GM18499 (cell line): ENCODE data around the gene PCDH12.
"Not testable (repeated sequence)": the region's sequence is repeated elsewhere in the genome, so short reads cannot be mapped to it uniquely, and the experiment has no call there.

Source experiments
- ATAC-seq: cut with Tn5 transposase; IDR thresholded peaks from one replicate; pipeline ENCODE4 v1.9.1; 2021; ENCODE audit warnings: moderate number of reproducible peaks; ENCODE audit not compliant: insufficient read depth, unreplicated experiment

The PCDH12 gene

DNA sequence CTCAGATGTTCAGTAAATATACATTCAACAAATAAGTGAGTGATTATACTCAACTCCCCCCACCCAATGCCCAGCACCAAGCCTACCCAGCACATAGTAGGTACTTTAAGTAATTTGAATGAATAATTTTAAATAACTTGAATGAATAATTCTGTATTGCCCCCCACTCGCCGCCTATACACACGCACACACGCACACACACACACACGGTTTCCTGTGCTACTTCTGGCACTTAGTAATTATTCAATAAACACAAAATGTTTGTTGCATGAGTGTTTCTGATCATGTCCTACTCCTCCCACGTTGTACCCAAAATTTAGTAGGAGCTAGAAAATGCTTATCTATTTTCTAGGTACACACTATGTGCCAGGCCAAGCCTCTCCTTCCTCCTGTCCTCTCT is 16.2 kb downstream of the PCDH12 start:
- no peak for ATAC-seq

DNA sequence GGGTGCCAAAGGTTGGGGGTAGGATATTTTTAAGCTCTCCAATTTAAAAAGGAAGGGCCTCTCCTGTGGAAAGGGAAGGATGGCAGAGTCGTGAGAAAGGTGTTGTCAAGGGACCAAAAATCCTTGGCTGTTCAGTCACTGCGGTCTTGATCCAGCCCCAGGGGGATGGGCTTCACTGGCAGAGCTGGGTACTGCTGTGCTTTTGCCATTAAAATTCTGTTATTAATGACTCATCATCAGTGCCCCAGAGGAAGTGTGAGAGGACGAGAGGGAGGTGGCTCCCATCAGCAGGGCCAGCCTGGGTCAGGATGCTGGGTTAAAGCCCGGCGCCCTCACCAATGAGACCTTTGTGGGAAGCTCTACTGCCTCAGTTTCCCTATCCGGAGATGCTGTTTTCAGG is 16.7 kb downstream of the PCDH12 start:
- ATAC-seq = no peak

DNA sequence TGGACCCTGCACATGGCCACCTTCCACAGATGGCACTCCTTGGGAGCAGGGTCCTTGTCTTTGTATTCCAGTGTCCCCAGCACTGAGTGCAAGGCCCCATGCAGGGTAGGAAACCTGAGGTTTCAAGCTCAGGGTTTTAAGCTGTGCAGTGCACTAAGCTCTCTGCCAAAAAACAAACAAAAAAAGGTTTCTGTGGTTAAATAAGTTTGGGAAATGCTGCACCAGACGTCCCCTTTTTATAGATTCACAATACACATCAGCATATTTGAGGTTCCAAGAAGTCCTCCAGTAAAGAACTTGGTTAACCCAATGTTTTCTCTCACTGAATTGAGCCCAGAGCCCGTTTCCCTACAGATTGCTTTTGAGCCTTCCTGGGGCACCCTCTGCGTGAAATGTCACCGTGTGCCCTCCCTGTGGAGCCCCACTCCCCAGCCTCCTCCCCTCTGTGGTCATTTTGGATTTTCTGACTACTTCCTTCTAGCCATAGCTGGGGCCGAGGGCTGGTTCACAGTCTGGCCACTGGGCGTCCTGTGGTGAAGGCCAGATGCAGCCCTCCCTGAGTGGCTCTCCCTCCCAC is 17.2 kb downstream of the PCDH12 start:
- ATAC-seq = no peak

DNA sequence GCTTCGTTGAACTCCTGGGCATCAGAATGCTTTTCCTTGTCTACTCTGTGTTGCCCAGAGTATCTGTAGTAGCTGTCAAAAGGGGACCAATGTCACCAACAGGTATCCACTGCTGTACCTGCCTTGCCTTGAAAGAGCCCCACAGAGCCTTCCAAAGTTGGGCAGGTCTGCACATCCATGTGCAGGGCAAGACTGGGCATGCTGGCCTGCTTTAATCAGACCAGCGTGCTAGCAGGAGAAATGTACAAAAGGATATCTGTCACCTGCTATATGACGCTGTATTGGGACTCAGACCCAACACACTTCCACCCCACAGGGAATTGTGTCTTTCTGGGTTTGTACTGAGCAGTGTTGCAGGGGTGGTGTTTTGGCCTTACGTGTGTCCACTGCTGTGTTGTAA is 22.5 kb downstream of the PCDH12 start:
- no peak for ATAC-seq

DNA sequence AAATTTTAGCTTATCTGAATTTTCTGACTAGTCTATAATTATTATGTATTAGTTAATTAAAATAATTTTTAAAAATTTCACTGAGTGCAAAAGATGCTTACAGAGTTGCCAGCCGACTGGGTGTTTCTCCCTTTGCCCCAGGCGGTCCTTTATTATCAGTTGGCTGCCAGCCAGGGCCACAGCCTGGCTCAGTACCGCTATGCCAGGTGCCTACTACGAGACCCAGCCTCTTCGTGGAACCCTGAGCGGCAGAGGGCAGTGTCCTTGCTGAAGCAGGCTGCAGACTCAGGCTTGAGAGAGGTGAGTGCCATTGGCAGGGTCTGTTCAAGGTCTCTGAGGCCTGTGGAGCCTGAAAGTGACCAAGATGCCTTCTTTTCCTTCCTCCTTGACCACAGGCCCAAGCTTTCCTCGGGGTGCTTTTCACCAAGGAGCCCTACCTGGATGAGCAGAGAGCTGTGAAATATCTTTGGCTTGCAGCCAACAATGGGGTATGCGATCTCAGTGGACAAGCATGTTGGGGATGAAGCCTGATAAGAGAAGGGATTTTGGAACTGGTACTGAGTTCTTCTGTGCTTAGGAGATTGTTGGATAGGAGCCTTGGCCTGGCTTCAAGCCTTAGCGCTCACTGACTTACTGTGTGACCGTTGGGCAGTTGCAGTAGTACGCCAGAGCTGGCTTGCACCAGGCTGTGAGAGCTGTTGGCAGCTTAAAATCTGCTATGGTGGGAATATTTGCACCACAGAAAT is 23.7 kb downstream of the PCDH12 start:
- ATAC-seq = no peak

DNA sequence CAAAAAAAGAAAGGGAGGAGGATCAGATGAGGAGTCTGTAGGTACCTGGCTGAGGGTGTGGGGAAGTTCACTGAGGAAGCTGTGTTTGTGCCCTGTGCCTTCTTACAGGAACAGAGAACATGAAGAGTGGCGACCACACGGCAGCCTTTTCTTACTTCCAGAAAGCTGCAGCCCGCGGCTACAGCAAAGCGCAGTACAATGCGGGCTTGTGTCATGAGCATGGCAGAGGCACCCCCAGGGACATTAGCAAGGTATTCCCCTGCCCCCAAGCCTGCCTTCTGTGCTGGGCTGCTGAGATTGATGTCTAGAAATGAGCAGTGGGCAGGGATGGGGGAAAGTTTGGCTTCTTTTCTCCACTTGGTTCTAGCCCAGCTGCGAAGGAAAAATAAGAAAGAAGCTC is 24.9 kb downstream of the PCDH12 start:
- ATAC-seq = no peak

DNA sequence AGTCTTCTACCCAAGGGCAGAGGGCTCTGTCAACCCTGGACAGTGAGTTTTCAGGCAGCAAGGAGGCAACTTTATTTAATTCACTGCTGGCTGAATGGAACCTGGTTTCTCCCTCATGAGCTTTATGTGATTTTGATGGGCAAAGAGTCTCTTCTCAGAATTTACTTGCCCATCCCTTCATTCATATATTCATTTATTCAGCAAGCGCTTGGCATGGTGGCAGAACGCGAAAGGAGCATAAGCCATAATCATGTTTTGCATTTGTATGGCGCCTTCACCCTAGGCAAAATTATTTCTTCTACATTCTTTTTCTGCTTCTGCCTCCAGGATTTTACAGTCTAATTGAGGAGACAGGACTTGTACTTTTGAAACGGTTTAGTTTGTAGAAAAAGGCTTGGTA is 26.3 kb downstream of the PCDH12 start:
- no peak for ATAC-seq

DNA sequence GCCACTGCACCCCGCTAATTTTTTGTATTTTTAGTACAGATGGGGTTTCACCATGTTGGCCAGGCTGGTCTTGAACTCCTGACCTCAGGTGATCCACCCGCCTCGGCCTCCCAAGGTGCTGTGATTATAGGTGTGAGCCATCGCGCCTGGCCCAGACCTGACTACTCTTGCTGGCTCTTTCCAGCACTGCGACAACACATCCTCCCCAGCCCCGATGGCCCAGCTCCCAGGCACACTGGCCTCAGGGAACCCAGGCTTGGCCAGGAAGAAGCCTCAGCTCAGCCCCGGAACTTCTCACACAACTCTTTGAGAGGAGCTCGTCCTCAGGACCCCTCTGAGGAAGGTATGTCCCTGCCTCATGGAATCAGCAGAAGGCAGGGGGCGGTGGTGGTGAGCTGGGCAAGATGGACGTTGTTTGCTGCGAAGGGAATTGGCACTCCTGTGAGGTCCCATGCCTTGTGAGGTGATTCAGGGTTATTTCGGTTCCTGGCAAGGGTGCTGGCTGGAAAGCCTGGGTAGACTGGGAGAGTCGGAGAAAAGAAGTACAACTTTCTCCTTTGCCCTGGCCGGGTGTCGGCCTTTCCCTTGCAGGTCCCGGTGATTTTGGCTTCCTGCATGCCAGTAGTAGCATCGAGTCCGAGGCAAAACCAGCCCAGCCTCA is 28.5 kb downstream of the PCDH12 start:
- ATAC-seq = no peak

DNA sequence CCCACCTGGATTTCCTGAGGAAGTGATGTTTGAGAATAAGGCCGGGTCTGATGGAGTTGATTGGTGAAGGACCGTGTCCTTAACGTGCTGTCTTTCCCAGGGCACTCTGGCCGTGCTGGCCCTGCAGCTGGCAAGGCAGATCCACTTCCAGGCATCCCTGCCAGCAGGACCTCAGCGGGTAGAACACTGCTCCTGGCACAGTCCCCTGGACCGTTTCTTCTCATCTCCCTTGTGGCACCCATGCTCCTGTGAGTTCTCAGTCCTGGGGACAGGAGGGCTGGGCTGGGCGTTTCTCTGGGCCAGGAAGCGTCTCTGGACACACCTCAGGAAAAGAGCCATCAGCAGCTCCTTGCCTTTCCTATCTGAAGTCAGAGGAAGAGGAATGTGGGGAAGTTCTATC is 30.0 kb downstream of the PCDH12 start:
- no peak for ATAC-seq

DNA sequence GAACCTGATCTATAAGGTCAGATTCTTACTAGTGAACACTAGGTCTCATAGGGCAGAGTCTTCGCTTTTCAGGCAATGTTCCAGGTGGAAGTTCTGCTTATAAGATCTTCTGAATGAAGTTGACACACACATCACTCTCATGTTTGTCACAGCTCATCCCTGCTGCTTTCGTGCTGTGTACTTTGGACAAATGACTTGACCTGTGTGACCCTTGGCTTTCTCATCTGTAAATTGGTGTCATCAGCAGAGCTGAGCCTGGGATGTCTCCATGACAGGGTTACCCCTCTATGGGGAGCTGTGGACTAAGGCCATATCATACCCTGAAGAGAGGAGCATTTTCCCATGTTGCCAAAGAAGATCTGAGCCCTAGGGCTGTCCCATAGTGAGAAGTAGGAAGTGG is 31.6 kb downstream of the PCDH12 start:
- no peak for ATAC-seq

DNA sequence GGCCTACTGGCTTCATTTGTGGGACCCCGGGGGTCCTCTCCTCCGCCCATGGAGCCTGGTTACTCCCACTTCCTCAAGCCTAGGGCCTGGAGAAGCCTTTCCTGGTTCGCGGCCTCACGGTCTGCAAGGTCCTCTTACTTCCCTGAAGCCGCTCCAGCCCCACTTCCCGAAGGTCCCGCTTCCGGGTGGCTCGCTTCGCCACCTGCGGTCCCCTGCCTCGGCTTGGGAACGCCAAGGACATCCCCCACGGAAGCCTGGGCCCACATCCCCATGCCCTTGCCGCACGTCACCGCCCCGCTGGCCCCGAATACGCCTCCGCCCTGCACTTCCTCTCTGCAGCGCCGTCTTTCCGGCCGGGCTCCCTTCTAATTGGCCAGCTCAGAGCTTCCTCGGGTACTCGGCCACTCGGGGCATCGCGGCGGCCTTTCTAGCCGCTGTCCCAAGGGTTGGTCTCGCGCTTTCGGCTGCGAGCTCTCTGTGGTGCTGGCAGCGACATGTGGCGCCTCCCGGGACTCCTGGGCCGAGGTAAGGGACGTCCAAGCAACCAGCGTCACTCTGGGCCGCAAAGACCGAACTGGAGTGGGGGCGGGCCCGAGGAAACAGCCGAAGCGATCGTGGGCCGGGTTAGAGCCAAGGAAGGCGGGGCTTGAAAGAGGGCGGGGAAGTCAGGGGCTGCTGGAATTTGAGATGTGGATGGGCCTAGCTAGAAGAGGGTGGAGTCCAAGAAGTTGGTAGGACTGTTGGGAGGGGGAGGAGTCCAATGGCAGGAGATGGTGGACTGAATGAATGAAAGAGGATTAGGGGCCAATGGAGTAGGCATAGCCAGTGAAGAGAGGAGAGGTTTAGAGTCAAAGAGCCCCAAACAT is 34.3 kb downstream of the PCDH12 start, which contains the start of gene DELE1:
Gene DELE1 (plus strand): TSS at position 424 of the 866 bp plus-strand sequence. CDS start 71 bp downstream, at position 495.
- peak; percentile 89 for ATAC-seq

DNA sequence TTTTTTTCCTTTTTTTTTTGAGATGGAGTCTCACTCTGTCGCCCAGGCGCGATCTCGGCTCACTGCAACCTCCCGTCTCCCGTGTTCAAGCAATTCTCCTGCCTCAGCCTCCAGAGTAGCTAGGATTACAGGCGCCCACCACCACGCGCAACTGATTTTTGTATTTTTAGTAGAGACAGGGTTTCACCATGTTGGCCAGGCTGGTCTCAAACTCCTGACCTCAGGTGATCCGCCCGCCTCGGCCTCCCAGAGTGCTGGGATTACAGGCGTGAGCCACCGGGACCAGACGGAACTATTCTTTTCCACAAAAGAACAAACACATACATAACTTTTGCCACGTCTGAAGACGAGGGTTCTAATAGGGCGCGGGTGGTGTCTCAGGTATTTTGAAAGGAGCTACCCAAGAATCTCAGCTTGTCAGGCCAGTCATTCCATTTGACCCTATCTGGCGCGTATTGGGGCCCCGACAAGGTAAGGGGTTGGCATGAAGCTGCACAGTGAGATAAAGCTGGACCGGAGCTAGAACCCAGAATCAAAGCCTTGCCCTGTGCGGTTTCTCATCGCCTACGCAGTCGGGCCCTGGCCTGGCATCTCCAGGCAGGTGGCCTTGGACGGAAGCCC is 35.1 kb downstream of the PCDH12 start:
- not testable (repeated sequence) for ATAC-seq

DNA sequence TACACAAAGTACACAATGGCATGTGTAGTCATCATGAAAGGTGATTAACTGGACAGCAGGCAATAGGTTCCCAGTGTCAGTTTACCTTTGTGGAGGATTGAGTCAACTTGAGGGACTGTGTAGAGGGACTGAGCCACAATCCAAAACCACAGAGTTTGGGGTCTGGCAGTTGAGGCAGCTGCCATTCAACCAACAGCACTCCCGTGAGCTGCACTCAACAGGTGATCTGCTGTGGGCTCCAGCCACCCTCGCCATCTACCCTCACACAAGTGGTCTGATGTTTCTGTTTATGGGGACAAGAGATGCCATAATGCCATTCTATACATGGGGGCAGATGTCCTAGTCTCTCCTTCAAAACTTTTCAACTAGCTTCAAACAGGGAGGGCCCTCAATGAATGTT is 37.2 kb downstream of the PCDH12 start:
- ATAC-seq = no peak

DNA sequence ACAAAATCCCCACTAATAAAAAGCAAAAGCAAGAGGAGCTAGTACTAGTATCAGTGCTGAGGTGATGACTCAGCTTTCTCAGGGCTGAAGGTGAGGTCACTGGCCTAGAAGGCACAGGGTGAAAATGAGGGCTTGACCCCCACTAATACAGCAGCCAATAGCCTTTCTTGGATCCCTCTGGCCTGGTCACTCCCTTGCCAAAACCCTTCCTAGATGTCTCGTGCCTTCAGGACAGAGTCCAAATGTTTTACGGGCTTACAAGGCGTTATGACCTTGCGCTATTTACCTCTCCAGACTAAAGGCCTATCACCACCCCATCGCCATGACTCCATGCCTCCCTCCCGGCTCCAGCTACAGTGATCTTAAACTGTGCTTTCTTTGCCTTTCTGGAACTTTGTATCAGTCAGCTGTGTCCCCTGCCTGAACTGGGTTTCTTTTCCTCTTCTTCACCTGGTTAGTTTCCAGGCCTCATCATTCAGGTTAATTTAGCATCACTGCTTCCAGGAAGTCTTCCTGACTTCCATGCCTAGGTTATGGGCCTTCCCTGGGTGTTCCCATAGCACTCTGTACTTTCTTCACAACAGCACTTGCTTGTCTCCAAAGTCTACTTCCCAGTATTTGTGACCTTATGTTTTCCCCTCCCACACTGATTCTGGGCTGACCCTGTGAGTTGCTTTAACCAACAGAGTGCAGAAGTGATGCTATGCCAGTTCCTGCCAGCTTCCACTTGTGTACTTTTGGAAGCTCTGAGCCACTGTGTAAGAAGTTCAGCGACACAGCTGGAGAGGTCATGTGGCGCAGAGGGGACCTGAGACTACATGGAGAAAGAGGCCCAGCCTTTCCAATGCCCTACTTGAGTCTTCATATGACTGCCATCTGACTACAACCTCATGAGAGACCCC is 38.5 kb downstream of the PCDH12 start:
- ATAC-seq = no peak

DNA sequence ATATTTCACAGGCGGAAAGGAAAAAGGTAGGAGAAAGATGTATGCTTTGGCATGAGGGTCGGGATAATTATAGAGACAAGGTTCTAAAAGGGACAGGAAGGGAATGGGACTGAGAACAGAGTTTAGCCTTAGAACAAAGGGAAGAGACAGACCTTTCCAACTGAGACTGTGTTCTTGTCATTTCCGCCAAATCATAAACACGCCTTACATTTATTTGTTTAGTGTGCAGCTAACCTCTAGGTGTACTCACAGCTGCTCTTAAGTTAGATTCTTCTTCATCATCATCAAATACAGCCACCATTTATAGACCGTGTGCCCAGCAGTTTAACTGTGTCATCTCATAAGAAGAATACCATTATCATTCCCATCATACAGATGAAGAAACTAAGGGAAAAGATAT is 40.2 kb downstream of the PCDH12 start:
- no peak for ATAC-seq

DNA sequence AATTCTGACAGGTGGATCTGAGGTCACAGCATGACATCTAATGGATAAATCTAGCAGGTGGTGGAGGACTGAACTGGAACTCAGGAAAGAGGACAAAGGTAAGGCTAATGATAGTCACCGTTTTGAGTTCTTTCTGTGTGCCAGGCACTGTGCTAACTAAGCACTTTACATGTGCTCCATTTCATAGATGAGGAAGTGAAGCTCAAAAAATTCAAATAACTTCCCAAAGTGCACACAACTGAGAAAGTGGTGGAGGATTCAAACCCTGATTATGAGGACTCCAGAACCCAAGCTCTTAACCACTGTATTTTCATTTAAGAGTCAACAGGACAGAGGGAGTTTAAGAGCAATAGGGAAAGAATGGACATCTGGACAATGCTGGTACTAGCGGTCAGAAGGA is 41.5 kb downstream of the PCDH12 start:
- ATAC-seq = no peak

DNA sequence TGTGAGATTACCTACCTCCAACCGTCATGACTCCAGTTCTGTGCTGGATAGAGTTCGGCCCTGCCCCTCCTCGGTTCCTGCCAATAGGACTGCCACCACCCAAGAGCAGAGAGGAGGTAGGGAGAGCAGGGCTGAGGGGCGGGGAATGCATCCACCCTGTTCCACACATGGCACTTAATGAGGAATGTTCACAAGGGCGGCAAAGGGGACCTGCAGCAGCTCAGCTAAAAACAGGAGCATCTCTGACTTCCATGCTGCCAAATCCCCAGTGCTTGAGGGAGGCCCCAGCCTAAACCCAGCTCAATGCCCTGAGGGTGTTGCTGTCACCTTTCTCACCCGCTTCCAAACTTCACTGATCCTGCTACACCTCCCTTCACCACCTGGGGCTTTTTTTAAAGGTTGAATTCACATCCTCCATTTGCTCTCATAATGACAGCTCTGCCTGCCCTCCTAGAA is 42.1 kb downstream of the PCDH12 start:
- no peak for ATAC-seq

DNA sequence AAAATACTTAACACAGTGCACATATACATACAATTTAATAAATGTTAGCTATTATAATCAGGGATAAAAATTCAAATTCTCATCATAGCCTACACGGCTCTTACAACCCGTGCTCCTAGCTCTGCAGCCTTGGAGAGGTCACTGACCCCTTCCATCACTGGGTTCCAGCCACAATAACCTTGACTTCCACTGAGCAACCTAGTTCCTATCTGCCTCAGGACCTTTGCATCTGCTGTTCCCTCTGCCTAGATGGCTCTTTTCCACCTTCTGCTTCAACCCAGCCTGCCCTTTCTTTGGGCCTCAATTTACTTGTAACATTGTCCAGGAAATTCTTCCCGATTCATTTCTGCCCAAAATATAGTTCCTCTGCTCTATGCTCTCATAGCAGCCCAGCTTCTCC is 43.2 kb downstream of the PCDH12 start:
- ATAC-seq = no peak

DNA sequence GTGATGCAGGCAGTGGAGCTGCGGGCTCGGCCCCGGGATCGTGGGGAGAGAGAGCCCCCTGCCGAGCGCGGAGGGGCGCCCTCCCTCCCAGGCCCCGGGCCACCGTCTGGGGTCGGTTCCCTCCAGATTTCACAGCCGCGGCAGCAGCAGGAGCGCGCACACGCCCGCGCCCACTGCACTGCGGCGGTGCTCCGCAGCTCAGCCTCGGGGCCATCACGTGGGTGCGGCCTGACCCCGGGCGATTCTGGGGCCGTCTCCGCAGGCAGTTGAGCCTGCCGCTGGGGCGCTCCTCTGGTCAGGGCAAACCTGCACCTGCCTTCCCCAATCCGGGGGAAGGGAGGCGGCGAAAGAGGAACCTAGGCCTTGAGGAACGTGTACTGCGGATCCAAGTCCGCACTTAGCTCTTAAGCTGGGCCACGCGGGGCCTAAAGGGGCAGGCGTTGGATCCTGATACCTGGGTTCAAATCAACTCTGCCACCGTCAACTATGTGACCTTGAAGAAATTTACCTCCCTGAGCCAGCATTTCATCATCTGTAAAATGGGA is 43.7 kb downstream of the PCDH12 start:
- no peak for ATAC-seq
